NCI-H2081 treated with DMSO at 0.1 percent for 48 hours (cell line): Measurements from ENCODE around the gene PTPRF.
"Not testable (repeated sequence)": the region's sequence is repeated elsewhere in the genome, so short reads cannot be mapped to it uniquely, and the experiment has no call there.

ENCODE experiments used
- DNase-seq: peaks from one replicate; lab custom pipeline; 2025; lab: John Stamatoyannopoulos, UW

PTPRF gene

DNA sequence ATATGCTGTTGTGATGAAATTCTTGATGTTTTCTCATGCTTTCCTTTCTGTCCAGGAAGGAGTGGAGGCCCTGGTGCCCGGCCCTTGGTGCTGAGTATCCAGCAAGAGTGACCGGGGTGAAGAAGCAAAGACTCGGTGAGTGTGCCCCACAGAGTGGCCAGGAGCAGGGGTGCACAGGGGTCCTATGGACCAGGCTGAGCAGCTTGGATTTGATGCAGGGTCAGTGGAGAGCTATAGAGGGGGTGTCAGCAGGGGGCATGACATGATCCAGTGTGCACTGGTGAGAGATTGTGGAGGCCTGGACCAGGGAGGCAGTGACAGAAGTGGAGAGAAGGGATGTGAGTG is 7.4 kb downstream of the PTPRF start:
- no peak for DNase-seq

DNA sequence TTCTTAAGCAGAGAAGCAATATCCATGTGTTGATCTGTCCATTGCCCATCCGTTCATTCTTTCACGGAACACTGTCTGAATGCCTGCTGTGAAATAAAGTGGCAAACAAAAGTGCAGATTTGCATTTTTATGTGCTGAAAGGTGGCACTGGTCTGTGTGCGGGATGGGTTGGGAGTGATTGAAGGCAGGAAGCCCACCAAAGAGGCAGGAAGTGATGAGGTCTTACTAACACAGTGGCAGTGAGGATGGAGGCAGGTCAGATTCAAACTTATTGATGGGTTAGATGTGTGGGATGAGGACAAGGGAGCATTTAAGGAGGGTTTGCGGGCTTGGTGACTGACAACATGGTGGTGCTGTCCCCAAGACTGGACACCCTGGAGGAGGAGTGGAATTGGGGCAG is 8.3 kb downstream of the PTPRF start:
- DNase-seq, result no peak

DNA sequence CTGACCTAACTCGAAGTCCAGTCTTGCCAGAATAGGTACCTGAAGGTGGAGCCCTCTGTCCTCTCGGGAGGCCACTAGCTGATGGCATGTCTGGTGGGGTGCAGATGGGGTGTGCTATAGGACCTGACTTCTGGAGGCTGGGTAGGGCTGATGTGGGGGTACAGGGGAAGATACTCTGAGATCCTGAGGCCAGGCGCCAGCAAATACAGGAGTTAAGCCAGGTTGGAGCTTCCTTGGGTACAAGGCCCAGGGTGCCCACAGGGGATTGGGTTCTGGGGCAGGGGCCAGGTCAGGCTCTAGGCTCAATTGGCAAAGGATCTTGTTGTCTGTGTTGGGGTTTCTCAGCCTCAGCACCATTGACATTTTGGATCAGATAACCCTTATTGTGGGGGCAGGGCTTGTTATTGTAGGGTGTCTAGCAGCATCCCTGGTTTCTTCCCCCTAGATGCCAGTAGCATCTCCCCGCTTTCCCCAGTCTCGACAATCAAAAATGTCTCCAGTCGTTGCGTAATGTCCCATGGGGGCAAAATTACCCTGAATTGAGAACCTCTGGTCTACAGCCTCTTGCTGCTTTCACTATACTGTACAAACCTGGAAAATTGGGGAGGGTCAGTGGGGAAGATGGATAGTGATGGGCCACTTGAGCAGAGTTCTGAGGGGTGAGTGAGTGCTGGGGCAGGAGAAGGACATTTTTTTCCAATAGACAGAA is 9.2 kb downstream of the PTPRF start:
- DNase-seq, result no peak

DNA sequence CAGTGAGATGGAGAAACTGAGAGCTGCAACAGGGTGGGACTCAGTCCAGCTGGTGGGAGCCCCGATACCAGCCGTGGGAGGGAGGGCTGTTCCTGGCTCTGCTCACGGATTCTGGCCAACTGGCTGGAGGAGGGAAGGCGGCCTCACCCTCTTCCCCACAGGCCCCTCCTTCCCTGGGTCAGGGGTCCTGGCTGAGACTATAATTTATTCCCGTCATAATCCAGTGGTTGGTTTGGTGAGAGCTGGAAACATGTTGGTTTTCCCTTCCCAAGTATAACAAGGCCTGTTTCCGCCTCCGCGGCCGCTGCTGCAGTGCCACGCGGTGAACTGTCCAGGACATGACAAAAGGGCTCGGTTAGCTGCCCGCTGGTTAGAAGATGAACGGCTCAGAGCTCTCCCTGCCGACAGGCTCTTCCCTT is 10.0 kb downstream of the PTPRF start:
- DNase-seq, result no peak

DNA sequence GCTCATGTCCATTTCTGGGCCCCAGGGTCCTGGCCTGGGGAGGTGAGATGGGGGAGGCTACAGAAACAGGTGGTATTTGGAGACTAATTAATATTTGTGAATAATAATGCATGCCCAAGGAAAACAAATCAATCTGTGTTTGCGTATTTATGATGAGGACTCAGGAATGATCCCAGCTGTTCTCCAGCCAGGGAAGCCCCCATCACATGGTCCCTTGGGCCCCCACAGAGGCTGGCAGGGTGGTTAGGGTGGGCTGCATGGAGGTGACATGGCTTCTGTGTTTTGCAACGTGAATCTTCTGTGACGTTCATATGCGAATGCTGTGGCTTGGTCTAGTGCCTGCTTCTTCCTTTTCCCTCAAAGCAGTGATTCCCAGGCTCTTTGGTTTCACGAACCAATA is 10.5 kb downstream of the PTPRF start:
- no peak for DNase-seq

DNA sequence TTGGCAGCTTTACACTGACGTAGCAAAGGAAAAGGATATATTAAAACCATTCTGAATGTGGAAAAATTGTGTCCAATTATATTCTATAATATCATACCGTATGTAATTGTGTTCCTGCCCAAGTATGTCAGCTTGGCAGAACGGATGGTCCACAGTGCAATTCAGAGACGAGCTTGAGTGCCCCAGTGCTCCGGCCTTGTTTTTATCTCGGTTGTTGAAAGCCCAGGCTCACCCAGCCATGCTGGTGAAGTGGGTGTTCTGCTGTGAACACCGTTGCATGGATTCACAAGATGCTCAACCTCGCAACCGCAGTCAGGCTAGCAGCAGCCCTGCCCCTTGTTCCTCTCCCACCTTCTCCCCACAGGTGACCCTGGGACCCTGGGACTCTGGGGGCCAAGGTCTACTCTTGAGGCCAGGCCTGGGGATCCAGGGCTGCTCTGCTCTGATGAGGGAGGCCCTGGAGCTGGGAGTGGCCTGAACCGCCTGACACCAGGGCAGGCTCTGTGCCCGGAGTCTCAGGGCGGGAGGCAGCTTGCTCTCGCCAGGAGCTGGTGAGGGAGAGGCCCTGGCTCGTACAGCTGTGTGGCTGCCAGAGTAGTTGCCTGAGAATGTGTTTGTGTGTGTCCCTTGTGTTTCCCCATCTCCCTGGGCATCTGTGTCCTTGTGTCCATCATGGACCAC is 11.2 kb downstream of the PTPRF start:
- no peak for DNase-seq

DNA sequence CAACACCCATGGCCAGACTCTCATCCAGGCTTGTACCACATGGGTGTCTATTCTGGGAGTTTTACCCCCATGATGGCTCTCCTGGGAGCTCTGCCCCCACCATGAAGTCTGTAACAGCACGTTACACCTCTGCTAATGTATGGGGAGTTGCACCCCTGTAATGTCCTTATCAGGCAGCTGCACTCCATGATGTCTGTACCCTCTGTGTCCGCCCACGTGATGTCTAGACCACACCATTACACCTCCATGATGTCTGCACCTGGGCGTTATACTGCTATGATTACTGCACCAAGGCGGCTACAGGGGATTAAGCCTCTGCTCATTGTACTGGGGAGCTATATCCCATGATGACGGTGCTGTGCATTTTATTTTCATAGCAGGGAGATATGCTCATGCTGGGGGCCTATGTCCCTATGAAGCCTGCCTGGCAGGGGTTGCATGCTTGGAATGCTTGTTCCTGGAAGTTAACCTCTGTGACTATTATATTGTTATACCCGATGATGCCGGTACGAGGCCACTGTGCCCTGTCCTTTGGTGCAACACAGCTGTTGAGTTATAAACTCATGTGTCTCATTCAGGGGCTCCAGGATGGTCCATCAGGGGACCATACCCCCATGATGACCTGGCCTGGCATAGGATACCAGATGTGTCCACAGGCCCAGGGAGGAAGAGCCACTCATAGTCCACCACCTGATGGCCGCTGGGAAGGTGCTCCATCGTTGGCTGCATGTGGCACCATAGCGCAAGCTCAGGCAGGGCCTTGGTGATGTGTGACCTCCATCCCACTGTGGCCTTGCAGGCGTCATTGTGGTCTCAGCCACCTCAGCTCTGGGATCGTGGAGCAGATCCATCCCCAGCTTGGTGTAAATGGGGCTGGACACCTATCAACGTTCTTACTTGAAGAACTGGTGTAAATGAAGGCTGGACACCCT is 12.1 kb downstream of the PTPRF start:
- DNase-seq, result no peak

DNA sequence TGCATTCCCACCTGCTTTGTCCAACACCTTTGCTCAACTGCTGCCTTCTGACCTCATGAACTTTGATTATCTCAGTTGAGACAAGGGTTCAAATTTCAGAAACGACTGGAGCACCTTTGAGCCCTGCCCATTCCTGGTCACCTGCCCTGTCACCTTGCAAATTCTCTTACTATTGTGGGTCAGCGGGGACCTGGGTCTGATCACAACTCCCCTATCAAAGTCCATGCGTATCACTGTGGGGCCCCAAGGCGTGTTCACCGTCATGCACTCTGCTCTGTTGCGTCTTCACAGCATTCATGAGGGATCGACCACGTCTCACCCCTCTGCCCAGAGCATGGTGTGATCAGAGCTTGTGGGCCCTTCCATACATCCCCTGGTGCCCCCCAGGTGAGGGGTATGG is 12.9 kb downstream of the PTPRF start:
- no peak for DNase-seq

DNA sequence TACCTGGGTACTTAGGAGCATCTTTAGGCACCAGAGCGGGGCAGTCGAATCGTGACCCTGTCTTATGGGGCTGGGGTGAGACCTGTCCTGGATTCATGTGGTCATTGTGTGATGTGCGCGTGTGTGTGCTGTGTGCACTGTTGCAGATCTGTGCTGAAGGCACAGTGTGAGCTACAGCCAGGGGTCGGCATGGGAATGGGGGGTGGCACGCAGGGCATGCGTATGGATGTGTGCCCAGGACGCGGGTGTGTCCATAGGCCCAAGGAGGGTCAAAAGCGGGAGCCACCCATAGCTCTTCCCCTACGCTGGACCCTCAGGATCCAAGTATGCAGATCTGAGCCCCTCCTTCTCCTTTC is 14.6 kb downstream of the PTPRF start:
- no peak for DNase-seq

DNA sequence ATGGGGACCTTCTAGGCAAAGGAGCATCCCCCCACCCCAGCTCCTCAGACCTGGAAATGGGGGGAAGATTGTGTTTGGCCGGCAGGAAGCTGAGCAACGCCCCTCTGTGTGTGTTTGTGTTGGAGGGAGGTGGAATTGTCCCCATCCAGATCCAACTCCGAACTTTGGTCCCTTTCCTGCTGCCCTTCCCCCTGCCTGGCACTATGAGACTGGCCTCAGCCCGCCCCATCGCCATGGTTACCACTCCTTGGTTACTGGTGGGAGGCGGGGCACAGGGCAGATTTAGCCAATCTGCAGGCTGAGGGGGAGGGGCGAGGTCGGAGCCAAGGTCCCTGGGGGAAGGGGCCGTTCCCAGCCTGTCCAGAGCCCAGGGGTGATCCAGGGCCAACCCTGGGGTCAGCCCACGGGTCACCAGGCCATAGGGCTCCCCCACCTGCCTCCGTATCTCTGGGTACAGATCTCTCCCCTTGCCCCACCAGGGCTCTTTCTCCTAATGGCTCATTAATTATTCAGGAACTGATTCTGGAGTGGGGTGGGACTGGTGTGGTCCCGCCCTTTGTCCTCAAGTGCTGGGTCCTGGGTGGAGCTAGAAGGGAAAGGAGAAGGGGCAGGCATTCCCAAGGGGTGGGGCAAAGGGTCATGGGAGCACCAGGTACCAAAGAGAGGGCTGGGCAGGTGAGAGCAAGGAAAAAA is 15.2 kb downstream of the PTPRF start:
- no peak for DNase-seq

DNA sequence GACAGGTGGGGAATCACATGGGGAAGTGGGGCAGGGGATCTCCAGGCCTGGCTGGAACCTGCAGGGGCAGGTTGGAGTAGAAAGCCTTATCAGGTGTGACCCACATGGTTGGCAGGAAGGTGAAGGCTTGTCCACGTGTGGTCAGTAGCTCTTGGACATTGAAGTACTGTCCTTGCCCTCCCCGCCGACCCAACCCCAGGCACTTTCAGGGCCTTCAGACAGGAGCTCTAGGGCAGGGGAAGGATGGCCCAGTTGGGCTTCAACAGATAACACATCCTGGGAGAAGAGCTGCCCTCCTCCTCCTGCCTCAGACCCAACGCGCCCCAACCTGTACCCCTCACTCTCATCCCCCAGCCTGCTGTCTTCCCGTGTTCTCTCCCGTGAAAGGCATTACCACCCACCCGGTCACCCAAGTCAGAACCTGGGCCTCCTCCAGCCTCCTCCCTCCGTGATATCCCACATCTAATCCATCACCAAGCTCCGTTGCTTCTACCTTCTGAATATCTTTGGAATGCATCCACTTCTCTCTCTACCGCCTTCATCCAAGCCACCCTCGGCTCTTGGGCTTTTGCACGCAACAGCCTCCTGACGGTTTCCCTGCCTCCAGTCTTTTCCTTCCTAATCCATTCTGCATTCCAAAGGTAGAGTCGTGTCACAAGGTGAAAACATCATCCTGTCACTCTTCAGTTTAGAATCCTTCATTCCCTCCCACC is 15.9 kb downstream of the PTPRF start:
- DNase-seq, result no peak

DNA sequence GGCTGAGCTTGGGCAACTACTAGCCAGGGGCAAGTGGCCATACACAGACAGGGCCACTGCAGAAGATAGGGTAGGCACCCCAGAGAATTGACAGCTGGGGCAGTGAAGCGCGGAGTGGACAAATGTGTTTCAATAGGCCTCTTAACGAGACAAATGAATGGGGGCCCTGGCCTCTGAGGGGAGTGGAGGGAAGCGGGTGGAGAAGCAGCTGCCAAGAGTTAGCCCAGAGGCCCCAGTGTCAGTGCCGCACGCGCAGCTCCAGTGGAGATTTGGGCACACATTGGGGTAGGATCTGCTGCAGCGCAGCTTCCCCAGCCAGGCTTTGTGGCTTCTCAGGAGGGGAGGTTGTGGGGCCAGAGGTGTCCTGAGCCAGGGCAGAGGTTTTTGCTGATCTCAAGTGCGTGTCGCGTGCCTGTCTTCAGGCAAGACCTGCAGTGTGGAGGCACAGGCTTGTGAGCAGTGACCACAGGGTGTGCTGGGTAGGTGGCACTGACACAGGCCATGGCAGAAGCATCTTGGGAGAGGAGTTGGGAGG is 16.9 kb downstream of the PTPRF start:
- DNase-seq, result no peak

DNA sequence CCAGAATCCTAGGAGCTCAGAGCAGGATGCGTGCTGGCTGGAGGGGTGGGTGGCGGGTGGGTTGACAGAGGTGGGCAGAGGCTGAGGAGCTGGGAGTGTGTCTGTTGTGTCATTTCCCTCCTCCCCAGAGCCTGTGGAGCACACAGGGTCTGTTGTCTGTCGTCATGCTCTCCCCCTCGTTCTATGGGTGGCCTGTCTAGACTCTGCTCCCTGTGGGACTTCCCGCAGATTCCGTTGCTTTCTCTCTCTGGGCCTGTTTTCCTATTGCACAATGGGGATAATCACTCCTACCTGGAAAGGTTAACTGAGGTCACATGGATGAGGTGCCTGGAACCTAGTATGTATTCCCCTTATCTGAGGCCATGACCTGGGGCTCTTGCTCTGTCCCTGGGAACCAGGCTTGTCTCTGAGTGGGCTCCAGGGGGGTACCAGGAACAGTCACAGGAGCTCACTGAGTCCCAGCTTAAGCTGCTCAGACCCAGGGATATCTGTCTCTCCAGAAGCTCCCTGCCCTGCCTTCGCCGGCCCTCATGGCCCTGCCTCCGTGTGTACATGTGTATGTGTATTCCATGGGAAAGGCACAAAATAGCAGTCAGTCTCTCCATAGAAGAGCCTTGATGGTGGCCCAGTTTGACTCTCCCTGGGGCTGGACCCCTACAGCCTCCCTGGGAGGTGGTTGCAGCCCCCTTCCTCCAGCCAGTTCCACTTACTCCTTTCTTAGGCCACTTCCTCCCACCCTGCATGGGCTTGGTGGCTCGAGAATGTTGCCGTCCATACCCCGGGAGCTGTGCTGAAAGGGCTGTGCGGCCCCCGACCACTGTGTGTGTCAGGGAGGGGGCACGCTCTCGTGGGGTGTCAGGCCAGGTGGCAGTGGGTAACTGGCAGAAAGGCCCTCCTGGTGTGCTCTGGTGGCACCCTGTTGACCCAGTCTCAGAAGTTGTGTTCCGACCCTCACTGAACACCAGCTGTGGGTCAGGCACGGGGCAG is 17.9 kb downstream of the PTPRF start:
- DNase-seq, result no peak

DNA sequence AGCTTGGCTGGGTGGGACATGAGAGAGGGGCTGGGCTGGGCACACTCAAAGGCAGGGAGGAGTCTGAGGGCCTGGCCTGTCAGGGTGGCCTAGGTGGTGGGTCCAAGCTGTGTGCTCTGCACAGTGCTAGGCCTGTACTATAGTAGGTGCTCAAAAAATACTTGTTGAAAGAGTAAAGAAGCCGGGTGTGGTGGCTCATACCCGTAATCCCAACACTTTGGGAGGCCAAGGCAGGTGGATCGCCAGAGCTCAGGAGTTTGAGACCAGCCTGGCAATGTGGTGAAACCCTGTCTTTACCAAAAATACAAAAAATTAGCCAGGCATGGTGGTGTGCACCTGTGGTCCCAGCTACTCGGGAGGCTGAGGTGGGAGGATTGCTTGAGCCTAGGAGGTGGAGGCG is 18.7 kb downstream of the PTPRF start:
- not testable (repeated sequence) for DNase-seq

DNA sequence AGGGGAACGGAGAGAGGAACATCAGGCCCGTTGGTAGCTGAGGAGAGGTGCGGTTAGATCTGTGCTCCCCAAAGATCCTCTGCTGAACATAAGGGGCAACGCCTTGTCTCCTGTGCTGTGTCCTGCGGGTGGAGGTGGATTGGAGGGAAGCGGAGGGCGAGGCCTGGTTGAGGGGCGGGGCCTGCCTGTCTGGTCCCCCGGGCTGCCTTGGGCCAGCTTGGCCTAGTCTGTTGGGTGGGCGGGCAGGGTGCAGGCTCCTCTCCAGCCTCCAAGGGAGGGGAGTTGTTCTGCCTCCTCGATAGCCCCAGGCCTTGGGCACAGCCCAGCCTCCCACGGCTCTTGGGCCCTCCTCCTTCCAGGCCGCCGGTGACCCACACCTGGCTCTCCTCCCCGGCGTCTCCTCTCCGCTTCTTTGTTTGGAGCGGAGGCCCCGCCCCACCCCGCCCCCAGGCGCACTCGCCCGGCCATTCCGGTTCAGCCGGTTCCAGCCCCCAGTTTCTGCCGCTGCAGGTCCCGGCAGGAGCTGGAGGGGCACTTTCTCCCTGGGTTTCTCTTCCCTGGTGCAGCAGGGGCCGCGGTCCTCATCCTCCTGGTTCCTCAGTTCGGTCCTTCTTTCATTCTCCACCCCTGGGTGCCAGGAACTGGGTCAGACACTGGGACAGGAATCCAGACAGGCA is 19.4 kb downstream of the PTPRF start:
- peak; percentile 71 for DNase-seq

DNA sequence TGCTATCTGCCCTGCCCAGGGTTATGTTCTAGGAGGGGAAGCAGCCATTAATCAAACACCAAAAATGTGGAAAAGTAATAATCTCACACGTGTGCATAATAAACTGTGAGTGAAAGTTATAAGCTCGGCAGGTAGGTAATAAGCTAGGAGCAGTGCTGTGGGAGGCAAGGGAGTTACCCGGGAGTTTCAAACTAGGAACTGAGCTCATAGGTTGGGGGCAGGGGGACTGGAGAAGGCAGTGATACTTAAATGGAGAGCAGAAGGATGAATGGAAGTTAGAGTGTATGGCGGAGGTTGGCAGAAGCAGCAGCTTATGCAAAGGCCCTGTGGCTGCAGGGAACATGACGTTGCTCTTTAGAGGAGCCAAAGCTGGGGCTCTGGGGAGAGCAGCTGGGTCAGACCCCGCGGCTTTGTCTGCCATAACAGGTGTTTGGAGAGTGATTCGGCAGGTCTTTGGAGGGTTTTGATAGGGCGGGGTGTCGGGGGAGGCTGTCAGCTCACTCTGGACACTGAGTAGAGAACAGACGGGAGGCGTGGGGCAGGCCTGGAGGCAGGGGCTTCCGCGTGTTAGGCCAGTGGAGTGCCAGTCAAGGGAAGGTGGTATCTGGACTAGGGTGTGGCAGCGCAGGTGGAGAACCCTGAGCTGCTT is 20.0 kb downstream of the PTPRF start:
- DNase-seq, result no peak

DNA sequence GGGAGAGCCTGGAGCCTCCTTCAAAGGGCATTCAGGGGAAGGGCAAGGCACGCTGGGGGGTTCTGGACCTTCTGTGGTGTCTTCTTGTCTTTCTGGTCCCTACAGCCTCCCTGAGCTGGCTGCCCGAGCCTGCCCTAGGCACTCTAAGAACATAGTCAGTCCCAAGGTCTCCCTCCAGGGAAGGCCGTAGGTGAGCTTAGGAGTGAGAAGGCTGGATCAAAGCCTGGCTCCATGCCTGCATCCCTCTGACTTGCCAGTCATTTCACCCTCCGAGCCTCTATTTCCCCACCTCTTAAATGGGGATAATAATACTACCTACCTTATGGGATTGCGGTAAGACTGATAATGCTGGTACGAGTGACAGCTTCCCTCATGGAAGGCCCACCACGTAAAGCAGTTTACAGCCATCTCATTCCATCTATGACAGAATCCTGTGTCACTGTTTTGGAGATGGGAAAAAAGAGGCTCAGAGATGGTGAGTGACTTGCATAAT is 20.8 kb downstream of the PTPRF start:
- no peak for DNase-seq

DNA sequence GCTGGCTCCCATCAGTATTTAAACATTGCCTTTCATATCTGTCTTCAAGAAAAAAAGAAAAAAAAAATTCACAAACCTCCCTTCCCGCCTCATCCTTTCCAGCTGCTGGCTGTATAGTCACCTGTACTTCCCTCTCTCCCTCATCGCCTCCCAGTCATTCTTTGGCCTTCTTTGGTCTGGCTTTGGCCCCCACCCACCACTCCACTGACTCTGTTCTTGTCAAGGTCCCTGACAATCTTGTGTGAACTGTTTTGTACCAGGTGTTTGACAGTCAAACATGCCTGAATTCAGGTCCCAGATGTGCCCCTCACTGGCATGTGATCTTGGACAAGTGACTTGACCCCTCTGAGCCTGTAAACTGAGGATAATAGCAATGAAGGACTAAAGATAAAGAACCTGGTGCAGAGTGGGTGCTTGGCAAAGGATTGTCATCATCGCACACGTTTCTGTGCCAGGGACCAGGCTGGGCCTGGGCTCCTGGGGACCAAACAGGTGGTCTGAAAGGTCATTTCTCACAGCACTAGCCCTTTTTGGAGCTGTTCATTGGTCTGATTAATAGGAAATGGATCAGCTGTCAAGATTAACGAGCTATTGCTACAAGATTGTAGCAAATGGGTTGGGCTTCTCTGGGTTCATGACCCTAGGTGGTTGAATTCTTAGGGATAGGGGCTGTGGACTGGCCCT is 21.5 kb downstream of the PTPRF start:
- DNase-seq, result no peak
